Neural crest cell (in vitro differentiated cells): ENCODE data around the gene MGME1. TPM values are rescaled to one million over a fixed set of nuclear protein-coding genes. Genes with fewer than 3 reads are reported as not detected.
A peak's percentile ranks its signal among the peaks of the same experiment; 100 is the strongest.

Experiments
- DNase-seq: peaks from one replicate; pipeline ENCODE4 v3.0.0; 2021; ENCODE audit warnings: low read depth, mixed read lengths, low spot score
- H3K27ac Mint-ChIP-seq: one replicate; pipeline ENCODE4 v1.8.0; 2021; ENCODE audit warnings: mild to moderate bottlenecking, mixed read lengths; ENCODE audit not compliant: unreplicated experiment
- H3K27me3 Mint-ChIP-seq: 2 replicates; pipeline ENCODE4 v1.8.0; 2021; ENCODE audit warnings: low read depth, mild to moderate bottlenecking, mixed read lengths
- H3K36me3 Mint-ChIP-seq: 2 replicates; pipeline ENCODE4 v1.8.0; 2021; ENCODE audit warnings: low read depth, mild to moderate bottlenecking, mixed read lengths
- H3K4me1 Mint-ChIP-seq: 2 replicates; pipeline ENCODE4 v1.8.0; 2021; ENCODE audit warnings: mixed read lengths
- H3K4me3 Mint-ChIP-seq: one replicate; pipeline ENCODE4 v1.8.0; 2021; ENCODE audit warnings: mild to moderate bottlenecking, mixed read lengths
- H3K9me3 Mint-ChIP-seq: 2 replicates; pipeline ENCODE4 v1.8.0; 2021; ENCODE audit warnings: mixed read lengths
- total RNA-seq: library from RNA; stranded (reverse); gene quantifications from 2 replicates; pipeline ENCODE4 v1.2.1, GENCODE V29; 2021
- TF ChIP-seq, protein P1 (sequence below): fragments of 200-600 bp; sonication (generic); conservative IDR thresholded peaks from 2 replicates; pipeline ENCODE4 v1.5.0; 2021; ENCODE audit warnings: antibody characterized with exemption, mild to moderate bottlenecking

Gene MGME1
- total RNA-seq, 1 donor from 2014 or later = 35.2 TPM

DNA sequence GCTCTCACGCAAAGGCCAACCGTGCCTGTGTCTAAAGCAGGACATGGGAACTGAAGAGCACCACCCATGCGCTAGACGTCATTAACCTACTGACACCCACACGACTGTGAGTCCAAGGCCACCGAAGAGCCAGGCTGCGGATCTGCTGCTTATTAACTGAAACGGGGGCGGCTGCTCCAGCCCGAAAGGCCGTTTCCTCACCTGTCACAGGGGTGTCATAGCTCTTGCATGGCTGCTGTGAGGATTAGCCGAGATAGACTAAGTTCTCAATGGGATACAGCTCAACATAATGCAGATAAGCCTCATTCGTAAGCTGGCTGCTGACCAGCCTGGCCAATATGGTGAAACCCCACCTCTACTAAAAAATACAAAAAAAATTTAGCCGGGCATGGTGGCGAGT is 62.2 kb downstream of the MGME1 start:
- peaks cover 25% of the 10 kb centered on the region for H3K4me1 Mint-ChIP-seq
- no peaks in the 10 kb centered on the region for H3K27me3 Mint-ChIP-seq
- DNase-seq = no peak
- no peaks in the 10 kb centered on the region for H3K36me3 Mint-ChIP-seq
- H3K4me3 Mint-ChIP-seq = no peak overlapping the region
- TF ChIP-seq, protein P1, sequence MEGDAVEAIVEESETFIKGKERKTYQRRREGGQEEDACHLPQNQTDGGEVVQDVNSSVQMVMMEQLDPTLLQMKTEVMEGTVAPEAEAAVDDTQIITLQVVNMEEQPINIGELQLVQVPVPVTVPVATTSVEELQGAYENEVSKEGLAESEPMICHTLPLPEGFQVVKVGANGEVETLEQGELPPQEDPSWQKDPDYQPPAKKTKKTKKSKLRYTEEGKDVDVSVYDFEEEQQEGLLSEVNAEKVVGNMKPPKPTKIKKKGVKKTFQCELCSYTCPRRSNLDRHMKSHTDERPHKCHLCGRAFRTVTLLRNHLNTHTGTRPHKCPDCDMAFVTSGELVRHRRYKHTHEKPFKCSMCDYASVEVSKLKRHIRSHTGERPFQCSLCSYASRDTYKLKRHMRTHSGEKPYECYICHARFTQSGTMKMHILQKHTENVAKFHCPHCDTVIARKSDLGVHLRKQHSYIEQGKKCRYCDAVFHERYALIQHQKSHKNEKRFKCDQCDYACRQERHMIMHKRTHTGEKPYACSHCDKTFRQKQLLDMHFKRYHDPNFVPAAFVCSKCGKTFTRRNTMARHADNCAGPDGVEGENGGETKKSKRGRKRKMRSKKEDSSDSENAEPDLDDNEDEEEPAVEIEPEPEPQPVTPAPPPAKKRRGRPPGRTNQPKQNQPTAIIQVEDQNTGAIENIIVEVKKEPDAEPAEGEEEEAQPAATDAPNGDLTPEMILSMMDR = no peak
- no peak overlapping the region for H3K27ac Mint-ChIP-seq
- H3K9me3 Mint-ChIP-seq = no peaks in the 10 kb centered on the region

DNA sequence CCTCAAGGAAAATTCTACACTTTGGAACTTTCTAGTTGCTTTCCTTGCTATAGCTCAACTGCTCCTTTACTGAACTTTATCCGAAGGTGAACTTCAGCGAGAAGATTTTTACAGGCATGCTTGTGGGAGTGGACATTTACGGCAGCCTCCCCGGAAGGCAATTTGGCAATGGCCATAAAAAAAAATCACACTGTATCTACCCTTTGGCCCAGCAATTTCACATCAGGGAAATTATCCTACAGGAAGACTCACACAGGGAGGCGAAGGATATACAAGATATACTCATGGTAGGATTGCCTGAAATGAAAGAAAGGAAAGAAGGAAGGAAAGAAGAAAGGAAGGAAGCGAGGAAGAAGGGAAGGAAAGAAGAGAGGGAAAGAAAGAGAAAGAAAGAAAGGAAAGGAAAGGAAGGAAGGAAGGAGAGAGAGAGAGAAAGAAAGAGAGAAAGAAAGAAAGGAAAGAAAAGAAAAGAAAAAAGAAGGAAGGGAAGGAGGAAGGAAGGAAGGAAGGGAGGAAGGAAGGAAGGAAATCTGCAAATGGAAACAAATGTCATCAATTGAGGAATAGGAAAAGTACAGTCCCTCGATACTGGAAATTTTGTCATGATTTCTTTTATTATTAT is 63.2 kb downstream of the MGME1 start:
- Mint-ChIP-seq H3K4me3 (no peak overlapping the region), H3K9me3 (no peaks in the 10 kb centered on the region), H3K36me3 (no peaks in the 10 kb centered on the region), H3K27me3 (no peaks in the 10 kb centered on the region), H3K4me1 (peaks cover 25% of the 10 kb centered on the region), H3K27ac (no peak overlapping the region)
- TF ChIP-seq, protein P1 = no peak
- DNase-seq = no peak

DNA sequence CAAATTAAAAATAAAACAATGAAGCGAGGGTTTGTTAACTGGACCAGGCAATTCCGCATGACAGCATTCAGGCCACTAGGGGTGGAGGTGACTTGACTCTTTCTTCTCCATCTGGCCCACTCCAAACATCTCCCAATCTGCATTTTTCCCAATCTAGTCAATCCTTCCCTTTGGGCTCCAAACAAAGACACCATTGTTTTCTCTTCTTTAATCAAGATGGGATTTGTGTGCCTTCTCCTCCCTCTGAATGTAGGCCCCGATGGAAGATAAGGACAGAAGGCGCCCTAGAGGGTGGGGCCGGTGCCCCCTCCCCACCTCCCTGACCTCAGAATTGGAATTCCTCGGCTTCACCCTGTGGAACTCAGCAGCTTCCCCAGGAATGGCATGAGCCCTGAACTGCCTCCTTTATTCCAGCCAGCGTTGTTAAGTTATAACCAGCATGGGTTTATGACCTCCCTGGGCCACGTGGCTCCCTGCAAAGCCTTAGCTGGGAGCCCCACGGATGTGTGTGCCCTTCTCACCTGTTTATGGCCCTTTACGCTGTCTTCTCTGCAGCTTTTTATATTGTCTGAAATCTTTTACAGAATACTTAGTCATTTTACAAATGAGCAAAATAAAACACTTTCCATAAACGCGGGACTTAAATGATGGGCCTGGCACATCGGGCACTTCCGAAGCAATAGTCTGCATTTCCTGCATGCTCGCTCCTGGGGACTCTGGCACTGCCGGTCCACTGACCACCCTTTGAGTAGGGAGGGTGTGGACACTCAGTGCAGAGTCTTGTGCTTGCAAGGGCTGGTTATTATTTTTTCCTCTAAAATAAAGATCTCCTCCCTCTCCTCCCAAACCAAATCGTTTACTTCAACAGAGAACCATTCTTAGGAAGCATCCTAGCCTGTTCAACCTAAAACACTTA is 64.4 kb downstream of the MGME1 start:
- Mint-ChIP-seq H3K4me3 (no peak overlapping the region), H3K36me3 (no peaks in the 10 kb centered on the region), H3K27me3 (no peaks in the 10 kb centered on the region), H3K27ac (peak overlapping the region; percentile 75), H3K9me3 (no peaks in the 10 kb centered on the region), H3K4me1 (peaks cover 25% of the 10 kb centered on the region)
- TF ChIP-seq, protein P1 = peak; percentile 48
- no peak for DNase-seq

DNA sequence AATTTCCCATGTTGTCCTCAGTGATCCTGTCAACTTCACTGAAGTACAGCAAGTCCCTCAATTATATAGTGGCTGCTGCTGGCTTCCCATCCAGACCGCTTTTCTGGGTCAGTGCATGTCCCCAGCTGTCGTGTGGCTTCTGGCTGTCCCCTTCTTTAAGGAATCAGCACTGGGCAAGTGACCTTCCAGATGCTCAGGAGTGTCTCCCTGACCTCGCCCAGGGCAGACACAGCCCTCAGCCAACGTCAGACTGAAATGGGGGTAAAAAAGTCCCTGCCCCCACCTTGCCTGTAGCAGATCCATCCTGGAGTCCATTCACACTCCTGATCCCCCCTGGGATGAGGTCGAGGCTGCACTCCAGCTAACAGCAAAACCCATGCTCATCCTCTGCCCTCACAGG is 65.2 kb downstream of the MGME1 start:
- H3K4me3 Mint-ChIP-seq = no peak overlapping the region
- no peak overlapping the region for H3K27ac Mint-ChIP-seq
- no peaks in the 10 kb centered on the region for H3K9me3 Mint-ChIP-seq
- H3K36me3 Mint-ChIP-seq = no peaks in the 10 kb centered on the region
- H3K27me3 Mint-ChIP-seq = peaks cover 3% of the 10 kb centered on the region
- H3K4me1 Mint-ChIP-seq = peaks cover 25% of the 10 kb centered on the region
- no peak for DNase-seq
- TF ChIP-seq, protein P1 = no peak

DNA sequence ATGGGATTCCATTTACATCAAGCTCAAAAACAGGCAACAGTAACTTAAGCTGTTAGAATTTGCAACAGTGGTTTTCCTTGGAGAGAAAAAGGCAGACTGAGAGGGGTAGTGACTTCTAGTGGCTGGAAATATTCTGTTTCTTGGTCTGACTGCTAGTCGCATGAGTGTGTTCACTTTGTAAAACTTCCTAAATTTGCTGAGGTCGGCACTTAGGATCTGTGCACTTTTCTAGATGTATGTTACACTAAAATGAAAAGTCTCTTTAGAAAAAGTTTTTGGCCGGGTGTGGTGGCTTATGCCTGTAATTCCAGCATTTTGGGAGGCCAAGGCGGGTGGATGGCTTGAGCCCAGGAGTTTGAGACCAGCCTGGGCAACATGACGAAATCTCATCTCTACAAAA is 70.2 kb downstream of the MGME1 start:
- no peaks in the 10 kb centered on the region for H3K36me3 Mint-ChIP-seq
- TF ChIP-seq, protein P1 = no peak
- H3K4me1 Mint-ChIP-seq = peaks cover 7% of the 10 kb centered on the region
- peaks cover 30% of the 10 kb centered on the region for H3K27me3 Mint-ChIP-seq
- no peaks in the 10 kb centered on the region for H3K9me3 Mint-ChIP-seq
- no peak overlapping the region for H3K4me3 Mint-ChIP-seq
- DNase-seq = no peak
- H3K27ac Mint-ChIP-seq = no peak overlapping the region

Other genes starting within 250 kb of the MGME1 start
- 116 and 123 TPM in 2 replicates for gene SNX5, start 224 bp upstream of the MGME1 start, total RNA-seq
- gene OVOL2, start 88.9 kb downstream of the MGME1 start, total RNA-seq = not detected in 2 replicates
- gene KAT14, start 168.8 kb downstream of the MGME1 start, total RNA-seq = 30.7 and 31.9 TPM in 2 replicates
- 17.8 and 18.7 TPM in 2 replicates for gene PET117, start 168.8 kb downstream of the MGME1 start, total RNA-seq